Neuronal stem cell (in vitro differentiated cells): ENCODE results near the gene PTAFR.

Experiments
- DNase-seq: peaks from one replicate; pipeline ENCODE4 v3.0.0-alpha.2; 2013; ENCODE audit warnings: low spot score
- H2AFZ ChIP-seq: one replicate; pipeline ENCODE4 v1.6.1; 2013; ENCODE audit warnings: mild to moderate bottlenecking, low read length, inconsistent platforms
- H2AK5ac ChIP-seq: 2 replicates; pipeline ENCODE4 v1.6.1; 2013; ENCODE audit warnings: low read depth, mild to moderate bottlenecking, inconsistent platforms, low read length, moderate library complexity, mixed read lengths
- H2BK120ac ChIP-seq: 2 replicates; pipeline ENCODE4 v1.6.1; 2013; ENCODE audit warnings: low read depth, mild to moderate bottlenecking, inconsistent platforms, low read length, moderate library complexity, mixed read lengths
- H2BK12ac ChIP-seq: one replicate; pipeline ENCODE4 v1.6.1; 2013; ENCODE audit warnings: low read length, inconsistent platforms
- H2BK15ac ChIP-seq: 2 replicates; pipeline ENCODE4 v1.6.1; 2013; ENCODE audit warnings: mild to moderate bottlenecking, low read length, inconsistent platforms, mixed read lengths
- H2BK5ac ChIP-seq: one replicate; pipeline ENCODE4 v1.6.1; 2013; ENCODE audit warnings: inconsistent platforms, mild to moderate bottlenecking, low read length, moderate library complexity
- H3K14ac ChIP-seq: one replicate; pipeline ENCODE4 v1.6.1; 2013; ENCODE audit warnings: low read length, inconsistent platforms
- H3K18ac ChIP-seq: 2 replicates; pipeline ENCODE4 v1.6.1; 2013; ENCODE audit warnings: low read length, inconsistent platforms
- H3K23ac ChIP-seq: 2 replicates; pipeline ENCODE4 v1.6.1; 2013; ENCODE audit warnings: low read depth, mild to moderate bottlenecking, mixed read lengths, low read length, inconsistent platforms; ENCODE audit not compliant: poor library complexity
- H3K27ac ChIP-seq: replicated peaks from 3 replicates; pipeline ENCODE4 v1.5.1; 2013; ENCODE audit warnings: low read length, inconsistent platforms
- H3K27me3 ChIP-seq, 3 experiments: 2 replicates each; pipeline ENCODE4 v1.6.1; 2013; ENCODE audit warnings: low read length in 3 of 3, mild to moderate bottlenecking in 2 of 3, inconsistent platforms in 1 of 3, low read depth in 1 of 3, mixed read lengths in 1 of 3, moderate library complexity in 1 of 3; ENCODE audit not compliant: control insufficient read depth in 3 of 3, insufficient read depth in 3 of 3
- H3K36me3 ChIP-seq, 2 donors: replicated peaks in 1 of 2; 2 replicates each; pipeline ENCODE4 v1.6.1; 2013; ENCODE audit warnings: low read length in 2 of 2; ENCODE audit not compliant: control insufficient read depth in 2 of 2, insufficient read depth in 2 of 2
- H3K4ac ChIP-seq: 2 replicates; pipeline ENCODE4 v1.6.1; 2013; ENCODE audit warnings: inconsistent platforms, mild to moderate bottlenecking, low read length, moderate library complexity
- H3K4me1 ChIP-seq, 2 donors: 1 replicate in 1 of 2; 2 replicates in 1 of 2; pipeline ENCODE4 v1.6.1; 2013; ENCODE audit warnings: low read length in 2 of 2, low read depth in 1 of 2; ENCODE audit not compliant: control insufficient read depth in 2 of 2, insufficient read depth in 1 of 2
- H3K4me2 ChIP-seq: one replicate; pipeline ENCODE4 v1.6.1; 2013; ENCODE audit warnings: mild to moderate bottlenecking, low read length, inconsistent platforms; ENCODE audit not compliant: insufficient read depth, poor library complexity, severe bottlenecking
- H3K4me3 ChIP-seq, 2 donors: 2 replicates each; pipeline ENCODE4 v1.5.1; 2013; ENCODE audit warnings: low read length in 2 of 2, mild to moderate bottlenecking in 2 of 2, inconsistent platforms in 1 of 2, moderate library complexity in 1 of 2
- H3K79me1 ChIP-seq: one replicate; pipeline ENCODE4 v1.6.1; 2013; ENCODE audit warnings: low read depth, mild to moderate bottlenecking, inconsistent platforms, low read length, moderate library complexity
- H3K9ac ChIP-seq: one replicate; pipeline ENCODE4 v1.6.1; 2013; ENCODE audit warnings: mild to moderate bottlenecking, low read depth, low read length, inconsistent platforms; ENCODE audit not compliant: poor library complexity
- H3K9me3 ChIP-seq, 2 donors: replicated peaks in 1 of 2; 2 replicates each; pipeline versions ENCODE3 to v1.6.1; 2013; ENCODE audit warnings: low read length in 2 of 2, mild to moderate bottlenecking in 2 of 2, inconsistent platforms in 1 of 2, low read depth in 1 of 2, mixed read lengths in 1 of 2, moderate library complexity in 1 of 2; ENCODE audit not compliant: control insufficient read depth in 2 of 2, insufficient read depth in 1 of 2
- H4K8ac ChIP-seq: one replicate; pipeline ENCODE4 v1.6.1; 2013; ENCODE audit warnings: low read depth, mild to moderate bottlenecking, inconsistent platforms, low read length, moderate library complexity
- H4K91ac ChIP-seq: one replicate; pipeline ENCODE4 v1.6.1; 2013; ENCODE audit warnings: low read length, low read depth, mild to moderate bottlenecking, inconsistent platforms; ENCODE audit not compliant: poor library complexity
- WGBS, 2 donors: extraction: QIAGEN DNeasy Blood & Tissue Kit; methylation state at CpG; one replicate each; pipeline ENCODE4 v1.1.7; 2013; ENCODE audit warnings: missing lambda C conversion rate in 2 of 2, mixed read lengths in 1 of 2; ENCODE audit not compliant: insufficient read length in 2 of 2, insufficient replicate concordance in 1 of 2; ENCODE audit errors: extremely low coverage in 2 of 2; 5-methylcytosine and 5-hydroxymethylcytosine counted together

Gene PTAFR

GRCh38 chr1:28173980-28174297 is 2.6 kb downstream of the PTAFR start:
- no CpG with 5 or more reads among the region's 5 CpGs for WGBS, 2 donors
- no peak overlapping the region for H4K91ac ChIP-seq

DNA sequence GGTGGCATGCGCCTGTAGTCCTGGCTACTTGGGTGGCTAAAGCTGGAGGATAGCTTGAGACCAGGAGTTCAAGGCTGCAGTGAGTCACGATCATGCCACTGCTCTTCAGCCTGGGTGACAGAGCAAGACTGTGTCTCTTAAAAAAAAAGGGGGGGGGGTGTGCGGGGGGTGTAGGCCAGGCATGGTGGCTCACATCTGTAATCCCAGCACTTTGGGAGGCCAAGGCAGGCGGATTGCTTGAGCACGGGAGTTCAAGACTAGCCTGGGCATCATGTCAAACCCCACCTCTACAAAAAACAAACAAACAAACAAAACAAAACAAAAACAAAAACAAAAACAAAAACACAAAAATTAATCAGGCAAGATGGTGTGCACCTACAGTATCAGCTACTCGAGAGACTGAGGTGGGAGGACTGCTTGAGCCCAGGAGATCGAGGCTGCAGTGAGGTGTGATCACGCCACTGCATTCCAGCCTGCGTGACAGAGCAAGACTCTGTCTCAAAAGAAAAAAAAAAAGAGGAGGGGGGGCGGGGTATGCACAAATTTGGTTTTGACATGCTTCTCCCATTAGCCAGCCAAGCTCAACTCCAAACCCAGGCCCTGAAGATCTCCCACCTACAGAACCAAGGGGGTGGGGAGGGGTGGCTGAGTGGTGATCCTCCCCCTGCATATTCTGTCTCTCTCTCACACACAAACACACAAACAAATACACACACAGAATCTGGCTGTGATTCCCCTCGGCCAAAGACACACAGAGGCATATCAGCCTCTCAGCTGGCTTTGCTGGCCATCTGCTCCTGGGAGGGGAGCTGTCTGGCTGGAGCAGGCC is 3.1 kb downstream of the PTAFR start:
- Histone ChIP-seq H3K27me3 (peaks cover 0 to 2% (median 0%) of the 10 kb centered on the region in 3 experiments), H2AFZ (peak overlapping the region; percentile 44), H3K36me3 (no peaks in the 10 kb centered on the region), H2BK5ac (no peak overlapping the region), H3K9ac (no peak overlapping the region), H3K27ac (no peak overlapping the region), H3K4me1 (peaks cover 8 to 11% of the 10 kb centered on the region in 2 donors), H2BK120ac (no peak overlapping the region), H3K14ac (peak overlapping the region; percentile 95), H2BK12ac (no peak overlapping the region), H3K23ac (peak overlapping the region; percentile 49), H3K4ac (no peak overlapping the region), H3K18ac (peak overlapping the region; percentile 65), H2BK15ac (peak overlapping the region; percentile 97), H4K8ac (no peak overlapping the region), H4K91ac (no peak overlapping the region), H3K79me1 (no peaks in the 10 kb centered on the region), H3K9me3 (no peaks in the 10 kb centered on the region), H2AK5ac (peak overlapping the region; percentile 7), H3K4me2 (no peak overlapping the region), H3K4me3 (no peak overlapping the region)
- no CpG with 5 or more reads among the region's 11 CpGs for WGBS, 2 donors
- DNase-seq: no peak

More at GRCh38 chr1:28173980-28174297, 2.6 kb downstream of the PTAFR start:
- no peak overlapping the region for H3K4ac ChIP-seq
- H3K4me2 ChIP-seq: no peak overlapping the region
- no peak overlapping the region for H3K9ac ChIP-seq
- peaks cover 0 to 2% (median 0%) of the 10 kb centered on the region in 3 experiments for H3K27me3 ChIP-seq
- H2BK12ac ChIP-seq: no peak overlapping the region
- H3K18ac ChIP-seq: peak overlapping the region; percentile 65
- H3K79me1 ChIP-seq: no peaks in the 10 kb centered on the region
- H3K4me1 ChIP-seq: peaks cover 8 to 11% of the 10 kb centered on the region in 2 donors
- H2AFZ ChIP-seq: peak overlapping the region; percentile 44
- peaks cover 0 to 2% of the 10 kb centered on the region in 2 donors for H3K36me3 ChIP-seq
- H3K9me3 ChIP-seq: no peaks in the 10 kb centered on the region
- H3K14ac ChIP-seq: peak overlapping the region; percentile 95
- H3K4me3 ChIP-seq: no peak overlapping the region
- no peak overlapping the region for H2BK120ac ChIP-seq
- H4K8ac ChIP-seq: no peak overlapping the region
- H2BK15ac ChIP-seq: peak overlapping the region; percentile 97
- no peak overlapping the region for H3K27ac ChIP-seq
- H2BK5ac ChIP-seq: peak overlapping the region; percentile 91
- H3K23ac ChIP-seq: peak overlapping the region; percentile 49
- DNase-seq: no peak
- peak overlapping the region; percentile 7 for H2AK5ac ChIP-seq

- Histone ChIP-seq H3K36me3 (no peaks in the 10 kb centered on the region), H3K9ac (no peak overlapping the region), H2BK5ac (no peak overlapping the region), H4K8ac (no peak overlapping the region), H3K79me1 (no peaks in the 10 kb centered on the region), H4K91ac (no peak overlapping the region), H3K23ac (no peak overlapping the region), H2AK5ac (no peak overlapping the region), H3K14ac (no peak overlapping the region), H2BK120ac (no peak overlapping the region), H2BK15ac (no peak overlapping the region), H3K27ac (no peak overlapping the region), H3K18ac (no peak overlapping the region), H3K27me3 (peaks cover 0 to 2% (median 0%) of the 10 kb centered on the region in 3 experiments), H2BK12ac (no peak overlapping the region), H3K4me1 (peaks cover 8 to 11% of the 10 kb centered on the region in 2 donors), H3K9me3 (no peaks in the 10 kb centered on the region), H3K4me2 (no peak overlapping the region), H2AFZ (peak overlapping the region; percentile 40), H3K4ac (no peak overlapping the region), H3K4me3 (no peak overlapping the region)
- DNase-seq: no peak
- WGBS, 2 donors: no CpG with 5 or more reads among the region's 8 CpGs
Observed at GRCh38 chr1:28172713-28173150, 3.8 kb downstream of the PTAFR start.

GRCh38 chr1:28171246-28171645 is 5.2 kb downstream of the PTAFR start:
- no peak overlapping the region for H3K4ac ChIP-seq
- no peak overlapping the region for H3K4me2 ChIP-seq
- no peak overlapping the region for H4K8ac ChIP-seq
- no CpG with 5 or more reads among the region's 7 CpGs for WGBS, 2 donors
- no peak overlapping the region for H2BK120ac ChIP-seq
- no peak overlapping the region for H3K23ac ChIP-seq
- no peak overlapping the region for H3K27ac ChIP-seq
- no peak overlapping the region for H3K14ac ChIP-seq
- H3K18ac ChIP-seq: no peak overlapping the region
- H3K36me3 ChIP-seq: no peaks in the 10 kb centered on the region
- H3K9me3 ChIP-seq: no peaks in the 10 kb centered on the region
- no peak overlapping the region for H2BK15ac ChIP-seq
- no peaks in the 10 kb centered on the region for H3K79me1 ChIP-seq
- no peak overlapping the region for H2AFZ ChIP-seq
- no peak overlapping the region for H3K4me3 ChIP-seq
- no peak overlapping the region for H3K9ac ChIP-seq
- H2AK5ac ChIP-seq: no peak overlapping the region
- no peak overlapping the region for H2BK12ac ChIP-seq
- no peaks in the 10 kb centered on the region for H3K27me3 ChIP-seq
- no peak overlapping the region for H4K91ac ChIP-seq
- peaks cover 5 to 9% of the 10 kb centered on the region in 2 donors for H3K4me1 ChIP-seq
- no peak for DNase-seq
- no peak overlapping the region for H2BK5ac ChIP-seq
